Endothelial cell of umbilical vein (primary cell): Measurements from ENCODE around the gene SLC35A1.

Experiments used
- POLR2AphosphoS5 ChIP-seq: IDR thresholded peaks from 2 replicates; pipeline ENCODE4 v1.6.1; 2012; ENCODE audit warnings: low read depth, mild to moderate bottlenecking, control low read depth, low read length, moderate library complexity; ENCODE audit not compliant: insufficient read depth
- TF ChIP-seq, protein P1 (sequence below), 2 donors: IDR thresholded peaks; 1 replicate in 1 of 2; 2 replicates in 1 of 2; pipeline ENCODE4 v1.5.1; 2011; ENCODE audit warnings: low read length in 2 of 2, mild to moderate bottlenecking in 2 of 2, moderate library complexity in 2 of 2, control low read depth in 1 of 2, inconsistent platforms in 1 of 2, low read depth in 1 of 2; ENCODE audit not compliant: insufficient read depth in 1 of 2; ENCODE audit errors: extremely low read depth in 1 of 2

DNA sequence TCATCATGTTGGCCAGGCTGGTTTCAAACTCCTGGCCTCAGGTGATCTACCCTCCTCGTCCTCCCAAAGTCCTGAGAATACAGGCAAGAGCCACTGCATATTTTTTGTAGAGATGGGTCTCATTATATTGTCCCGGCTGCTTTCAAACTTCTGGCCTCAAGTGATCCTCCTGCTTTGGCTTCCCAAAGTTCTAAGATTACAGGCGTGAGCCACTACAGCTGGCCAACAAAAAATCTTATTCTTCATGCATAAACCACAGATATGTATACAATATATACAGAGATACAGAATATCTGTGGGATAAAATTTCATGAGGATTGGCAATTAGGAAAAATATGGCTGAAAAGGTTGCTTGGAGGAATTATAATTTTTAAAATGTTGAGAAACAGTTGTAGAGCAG is 49.9 kb downstream of the SLC35A1 start:
- no peak for TF ChIP-seq POLR2AphosphoS5
- TF ChIP-seq, protein P1, sequence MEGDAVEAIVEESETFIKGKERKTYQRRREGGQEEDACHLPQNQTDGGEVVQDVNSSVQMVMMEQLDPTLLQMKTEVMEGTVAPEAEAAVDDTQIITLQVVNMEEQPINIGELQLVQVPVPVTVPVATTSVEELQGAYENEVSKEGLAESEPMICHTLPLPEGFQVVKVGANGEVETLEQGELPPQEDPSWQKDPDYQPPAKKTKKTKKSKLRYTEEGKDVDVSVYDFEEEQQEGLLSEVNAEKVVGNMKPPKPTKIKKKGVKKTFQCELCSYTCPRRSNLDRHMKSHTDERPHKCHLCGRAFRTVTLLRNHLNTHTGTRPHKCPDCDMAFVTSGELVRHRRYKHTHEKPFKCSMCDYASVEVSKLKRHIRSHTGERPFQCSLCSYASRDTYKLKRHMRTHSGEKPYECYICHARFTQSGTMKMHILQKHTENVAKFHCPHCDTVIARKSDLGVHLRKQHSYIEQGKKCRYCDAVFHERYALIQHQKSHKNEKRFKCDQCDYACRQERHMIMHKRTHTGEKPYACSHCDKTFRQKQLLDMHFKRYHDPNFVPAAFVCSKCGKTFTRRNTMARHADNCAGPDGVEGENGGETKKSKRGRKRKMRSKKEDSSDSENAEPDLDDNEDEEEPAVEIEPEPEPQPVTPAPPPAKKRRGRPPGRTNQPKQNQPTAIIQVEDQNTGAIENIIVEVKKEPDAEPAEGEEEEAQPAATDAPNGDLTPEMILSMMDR (IDR thresholded peaks at IDR 0.05; ENCODE audit: extremely low read depth in 1 of 2, insufficient read depth in 1 of 2, low read depth in 1 of 2, low read length in 2 of 2), result no peak
